Measurements from ENCODE around the gene ZNF22. TPM values are rescaled to one million over a fixed set of nuclear protein-coding genes. Genes with fewer than 3 reads are reported as not detected.

Gene ZNF22
- 46.3 TPM for polyA plus RNA-seq (2012; ENCODE audit: insufficient read depth, insufficient read length, low read depth)

DNA sequence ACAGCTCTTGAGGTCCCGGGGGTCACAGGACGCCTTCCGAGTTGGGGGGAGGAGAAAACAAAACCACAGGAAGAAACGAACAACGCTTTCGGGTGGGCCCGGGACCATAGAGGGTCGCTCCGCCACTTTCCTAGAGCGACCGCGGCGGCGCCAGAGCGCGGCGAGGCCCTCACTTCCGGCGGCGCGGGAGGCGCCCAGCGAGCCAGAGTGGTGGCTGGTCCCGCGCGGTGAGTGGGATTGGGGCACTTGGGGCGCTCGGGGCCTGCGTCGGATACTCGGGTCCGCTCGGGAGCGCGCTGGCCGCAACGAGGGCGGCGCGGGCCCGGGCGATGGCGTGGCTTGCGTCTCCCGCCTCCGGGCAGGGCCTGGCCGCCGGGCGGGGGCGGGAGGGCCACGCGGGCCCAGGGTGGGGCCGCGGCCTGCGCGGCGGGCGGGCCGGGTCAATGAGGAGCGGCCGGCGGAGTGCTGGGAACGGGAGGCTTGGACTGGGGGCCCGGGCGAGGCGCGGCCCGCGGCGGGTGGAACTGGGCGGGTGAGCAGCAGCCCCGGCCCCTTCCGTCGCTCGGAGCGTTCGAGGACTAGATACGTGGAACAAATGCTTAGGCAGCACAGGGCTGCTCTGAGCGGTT lies at the start of gene ZNF22:
TSS of gene ZNF22 (plus strand) at position 172 of the 629 bp plus-strand sequence. CDS start 2,446 bp downstream, outside the sequence.
- no peaks in the 10 kb centered on the region; the same call in 1 of the 2 replicates for H3K9me3 ChIP-seq
- H3K27me3 ChIP-seq, result no peaks in the 10 kb centered on the region
- peak; percentile 69 for DNase-seq
- H3K36me3 ChIP-seq, result peaks cover 17% of the 10 kb centered on the region
- no peak for TF ChIP-seq CTCF (IDR thresholded peaks at IDR 0.05; ENCODE audit: low read depth, low read length)
- H3K4me3 ChIP-seq (ENCODE audit: low read depth, low read length), result peak within 1 kb of the TSS; percentile 70
- H3K4me1 ChIP-seq, result peaks cover 3% of the 10 kb centered on the region; the same call in 1 of the 2 replicates

DNA sequence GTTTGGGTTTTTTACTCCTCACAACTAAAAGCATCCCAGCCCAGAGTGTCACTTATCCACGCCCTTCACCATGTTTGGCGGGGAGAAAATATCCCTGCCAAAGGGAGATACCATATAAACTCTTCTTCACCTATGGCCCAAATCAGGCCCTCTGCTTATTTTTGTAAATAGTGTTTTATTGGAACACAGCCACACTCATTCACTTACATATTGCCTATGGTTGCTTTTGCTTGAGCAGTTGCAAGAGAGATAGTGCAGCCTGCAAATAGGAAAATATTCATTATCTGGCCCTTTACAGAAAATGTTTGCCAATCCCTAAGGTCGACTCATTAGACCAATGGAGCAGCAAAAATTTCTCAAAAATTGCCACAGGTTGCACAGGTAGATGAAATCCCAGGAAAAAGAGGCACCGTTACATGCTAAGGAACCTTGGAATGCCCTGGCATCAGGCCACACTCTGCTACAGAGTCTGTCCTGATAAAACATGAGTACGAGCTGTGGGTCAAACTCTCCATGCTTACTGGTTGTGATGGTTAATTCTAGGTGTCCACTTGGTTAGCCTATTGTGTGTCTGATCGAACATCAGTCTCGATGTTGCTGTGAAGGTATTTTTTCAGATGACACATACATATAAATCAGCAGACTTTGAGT lies 49.0 kb upstream of the ZNF22 start:
- no peak overlapping the region for H3K4me3 ChIP-seq (ENCODE audit: low read depth, low read length)
- H3K36me3 ChIP-seq, result no peaks in the 10 kb centered on the region
- no peak for TF ChIP-seq CTCF (IDR thresholded peaks at IDR 0.05; ENCODE audit: low read depth, low read length)
- H3K4me1 ChIP-seq, result no peaks in the 10 kb centered on the region
- H3K9me3 ChIP-seq, result no peaks in the 10 kb centered on the region
- no peak for DNase-seq
- H3K27me3 ChIP-seq, result no peaks in the 10 kb centered on the region

- H3K9me3 ChIP-seq, result no peaks in the 10 kb centered on the region
- H3K36me3 ChIP-seq, result no peaks in the 10 kb centered on the region
- no peak overlapping the region for H3K4me3 ChIP-seq (ENCODE audit: low read depth, low read length)
- no peaks in the 10 kb centered on the region for H3K4me1 ChIP-seq
- no peaks in the 10 kb centered on the region for H3K27me3 ChIP-seq
- DNase-seq, result no peak
- no peak for TF ChIP-seq CTCF (IDR thresholded peaks at IDR 0.05; ENCODE audit: low read depth, low read length)
Observed at GRCh38 chr10:44952779-44953231, 47.9 kb upstream of the ZNF22 start.

DNA sequence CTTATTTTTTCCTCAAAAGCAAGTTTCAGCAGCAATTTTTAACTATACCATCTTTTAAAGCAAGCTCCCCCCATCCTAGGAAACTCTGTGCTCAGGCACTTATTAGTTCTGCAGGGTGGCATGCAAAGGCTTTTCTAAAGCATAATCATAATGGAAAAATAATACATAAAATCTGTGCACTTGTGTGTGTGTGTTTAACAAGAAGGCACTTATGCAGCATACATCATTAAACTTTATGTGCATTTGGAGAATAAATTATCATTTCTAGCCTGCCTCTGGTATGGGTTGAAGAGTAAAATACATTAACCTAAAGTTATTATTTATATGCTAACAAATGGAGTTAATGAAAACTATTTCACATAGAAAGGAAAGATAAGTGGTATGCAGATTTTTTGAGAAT lies 46.7 kb upstream of the ZNF22 start:
- no peaks in the 10 kb centered on the region for H3K36me3 ChIP-seq
- no peaks in the 10 kb centered on the region; the same call in 1 of the 2 replicates for H3K4me1 ChIP-seq
- DNase-seq, result no peak
- H3K27me3 ChIP-seq, result no peaks in the 10 kb centered on the region
- TF ChIP-seq CTCF (IDR thresholded peaks at IDR 0.05; ENCODE audit: low read depth, low read length), result no peak
- no peak overlapping the region for H3K4me3 ChIP-seq (ENCODE audit: low read depth, low read length)
- H3K9me3 ChIP-seq, result no peaks in the 10 kb centered on the region

DNA sequence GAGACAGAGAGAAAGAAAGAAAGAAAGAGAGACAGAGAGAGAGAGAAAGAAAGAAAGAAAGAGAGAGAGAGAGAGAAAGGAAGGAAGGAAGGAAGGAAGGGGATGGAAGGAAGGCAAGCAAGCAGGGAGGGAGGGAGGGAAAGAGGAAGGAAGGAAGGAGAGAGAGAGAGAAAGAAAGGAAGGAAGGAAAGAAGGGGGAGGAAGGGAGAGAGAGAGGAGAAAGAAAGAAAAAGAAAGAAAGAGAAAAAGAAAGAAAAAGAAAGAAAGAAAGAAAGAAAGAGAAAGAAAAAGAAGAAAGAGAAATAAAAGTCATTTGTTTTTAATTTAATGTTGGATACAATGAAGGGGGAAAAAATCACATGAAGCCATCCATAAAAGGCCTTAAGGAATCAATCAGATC lies 45.8 kb upstream of the ZNF22 start:
- H3K4me1 ChIP-seq, result peaks cover 1% of the 10 kb centered on the region; the same call in 1 of the 2 replicates
- no peak for TF ChIP-seq CTCF (IDR thresholded peaks at IDR 0.05; ENCODE audit: low read depth, low read length)
- DNase-seq, result no peak
- H3K4me3 ChIP-seq (ENCODE audit: low read depth, low read length), result no peak overlapping the region
- no peaks in the 10 kb centered on the region for H3K9me3 ChIP-seq
- no peaks in the 10 kb centered on the region for H3K27me3 ChIP-seq
- no peaks in the 10 kb centered on the region for H3K36me3 ChIP-seq

Measured in BE2C (cell line).